ENCODE data around the gene PLEKHA6.

Gene PLEKHA6

DNA sequence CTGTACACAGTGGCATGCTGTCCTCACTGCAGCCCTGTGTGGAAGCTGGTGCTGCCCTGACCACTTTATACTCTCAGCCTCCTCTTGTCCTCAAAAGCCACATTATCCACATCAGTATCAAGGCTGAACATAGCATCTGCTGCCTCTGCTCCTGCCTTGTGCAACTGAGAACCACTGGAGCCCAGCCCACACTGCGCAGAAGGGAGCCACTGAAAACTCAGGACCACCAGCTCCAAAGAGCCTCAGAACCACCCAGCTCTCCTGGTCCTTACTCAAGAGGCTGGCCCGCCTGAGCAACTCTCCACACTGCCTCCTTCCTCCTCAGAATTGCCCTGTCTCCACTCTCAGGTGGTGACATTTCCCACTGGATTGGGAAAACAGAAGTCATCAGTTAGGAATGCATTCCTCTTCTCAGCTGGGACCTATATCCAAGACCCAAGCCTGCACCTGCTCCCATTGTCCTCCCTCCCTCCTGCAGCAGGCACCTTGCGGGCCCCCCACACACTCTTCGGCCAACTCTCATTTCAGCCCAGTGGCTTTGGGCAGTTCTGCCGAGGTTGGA, 156.4 kb downstream of the PLEKHA6 start:
- DNase-seq: no peak

DNA sequence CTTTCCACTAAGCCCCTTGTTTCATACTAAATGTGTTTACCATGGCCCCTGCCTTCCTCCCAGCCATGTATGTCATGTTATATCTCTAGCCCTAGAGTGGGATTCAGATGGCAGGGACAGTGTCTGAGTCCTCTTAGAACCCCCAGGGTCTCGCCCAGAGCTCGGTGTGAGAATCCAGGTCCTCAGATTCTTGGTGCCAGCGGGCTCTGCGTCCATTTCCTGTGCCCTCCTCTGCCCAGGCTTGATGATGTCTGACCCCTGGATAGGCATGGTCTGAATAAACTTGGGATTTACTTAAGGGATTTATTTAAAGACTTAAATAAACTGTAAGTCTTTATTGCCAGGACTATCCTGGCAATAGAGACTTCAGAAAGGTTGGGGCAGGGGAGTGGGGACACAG, 157.2 kb downstream of the PLEKHA6 start:
- no peak for DNase-seq

DNA sequence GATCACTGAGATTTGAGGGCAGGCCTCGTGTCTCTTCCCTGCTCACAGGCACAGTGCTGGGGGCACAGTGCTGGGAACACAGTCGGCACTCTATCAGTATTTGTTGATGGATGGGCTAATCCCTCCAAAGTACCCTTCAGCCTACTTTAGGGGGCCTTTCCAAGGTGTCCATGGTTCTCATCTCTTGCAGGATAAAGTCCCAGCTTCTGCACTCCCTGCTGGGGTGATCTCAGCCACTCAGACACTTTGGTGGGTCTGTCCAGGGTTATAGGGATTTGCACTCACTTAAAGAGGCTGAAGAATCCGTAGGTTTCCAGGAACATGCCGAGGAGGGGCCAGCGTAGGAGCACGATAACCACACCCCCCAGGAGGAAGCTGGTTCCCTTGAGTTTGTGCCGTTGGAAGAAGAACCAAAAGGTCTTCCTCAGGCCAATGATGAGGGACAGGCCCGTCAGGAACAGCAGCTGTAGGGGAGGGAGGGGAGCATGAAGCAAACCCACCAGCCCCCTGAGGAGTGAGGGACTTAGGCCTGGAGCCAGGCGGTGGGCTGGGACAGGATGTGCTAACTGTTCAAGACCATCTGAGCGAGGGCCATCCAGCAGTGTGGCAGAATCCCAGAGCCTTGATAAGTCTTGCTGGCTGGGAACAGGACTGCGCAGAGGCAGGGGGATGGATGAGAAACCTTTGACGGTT, 158.2 kb downstream of the PLEKHA6 start:
- no peak for DNase-seq

DNA sequence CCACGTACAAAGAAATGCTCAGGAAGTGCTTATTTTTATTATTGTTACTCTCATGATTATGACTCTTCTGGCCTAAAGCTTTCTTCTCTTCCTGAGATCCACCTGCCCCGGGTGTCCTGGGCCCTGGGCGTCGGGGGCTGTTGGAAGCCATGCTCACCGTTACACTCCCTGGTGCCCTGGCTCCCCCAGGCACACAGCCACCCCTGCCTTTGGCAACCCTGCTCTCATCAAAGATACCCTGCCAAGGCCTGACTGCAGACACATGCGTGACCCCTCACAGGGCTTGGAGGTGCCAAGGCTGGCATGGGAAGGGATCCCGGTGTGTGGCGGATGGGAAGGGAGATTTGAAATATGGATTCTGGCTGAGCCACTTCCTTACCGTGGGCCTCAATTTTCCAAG, 160.2 kb downstream of the PLEKHA6 start:
- no peak for DNase-seq

DNA sequence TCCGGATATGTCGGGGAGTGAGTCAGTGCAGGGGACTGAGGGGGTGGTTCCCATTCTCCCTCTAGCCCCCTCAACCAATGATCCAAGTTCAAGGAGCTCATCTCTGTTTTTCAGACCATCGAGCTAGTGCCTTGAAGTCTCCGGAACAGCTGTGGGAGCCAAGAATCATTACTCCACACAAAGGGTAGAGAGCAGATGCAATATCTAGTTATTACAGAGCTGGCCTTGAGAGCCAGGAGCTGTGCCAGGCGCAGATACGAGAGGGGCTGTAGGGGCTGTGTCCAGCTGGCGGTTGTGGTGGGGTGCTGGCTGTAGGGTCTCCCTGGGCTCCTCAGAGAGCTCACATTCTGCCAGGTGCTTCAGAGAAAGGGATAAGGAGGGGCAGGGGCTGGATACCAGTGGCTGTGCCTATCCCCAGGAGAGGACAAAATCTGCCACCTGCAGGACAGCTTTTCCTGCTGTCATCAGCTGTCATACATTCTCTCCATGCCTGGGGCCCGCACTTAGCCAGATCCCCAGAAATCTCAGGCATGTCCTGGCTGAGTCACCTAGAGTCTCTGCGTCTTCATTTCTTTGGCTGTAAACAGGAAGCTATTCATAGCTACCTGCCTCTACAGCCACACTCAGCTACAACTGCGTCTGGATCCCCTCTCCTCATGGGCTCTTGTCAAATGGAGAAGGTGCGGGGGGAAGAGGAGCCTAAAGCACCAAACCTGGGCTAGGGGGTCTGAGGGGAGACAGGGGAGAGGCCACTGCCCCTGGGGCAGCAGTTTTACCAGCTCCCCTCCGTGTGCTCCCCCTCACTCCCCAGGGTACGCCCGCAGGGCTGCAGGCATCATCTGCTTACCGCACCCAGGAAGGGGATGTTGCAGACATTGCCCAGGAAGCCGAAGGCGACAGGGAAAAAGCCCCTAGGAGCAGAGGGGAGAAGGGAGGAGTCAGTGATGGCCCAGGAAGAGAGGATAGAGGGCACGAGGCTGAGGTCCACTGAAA, 161.1 kb downstream of the PLEKHA6 start:
- no peak for DNase-seq

DNA sequence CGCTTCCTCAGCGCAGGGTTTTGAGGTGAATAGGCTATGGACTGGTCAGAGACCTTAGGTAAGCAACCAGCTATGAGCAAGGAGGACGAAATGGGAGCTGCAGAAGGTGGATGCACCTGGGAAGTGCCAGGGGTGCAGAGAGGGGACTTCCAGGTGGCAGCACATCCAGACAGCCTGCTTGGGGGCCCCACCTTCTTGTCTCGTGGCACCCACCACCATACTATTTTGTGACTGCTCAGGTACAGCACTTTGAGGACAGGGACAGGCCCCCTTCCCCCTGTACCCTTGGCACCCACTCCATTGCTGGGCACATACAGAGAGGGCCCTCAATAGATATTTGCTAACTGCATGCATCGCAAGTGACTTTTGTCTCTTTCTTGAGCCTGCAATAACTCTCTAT, 162.7 kb downstream of the PLEKHA6 start:
- no peak for DNase-seq

DNA sequence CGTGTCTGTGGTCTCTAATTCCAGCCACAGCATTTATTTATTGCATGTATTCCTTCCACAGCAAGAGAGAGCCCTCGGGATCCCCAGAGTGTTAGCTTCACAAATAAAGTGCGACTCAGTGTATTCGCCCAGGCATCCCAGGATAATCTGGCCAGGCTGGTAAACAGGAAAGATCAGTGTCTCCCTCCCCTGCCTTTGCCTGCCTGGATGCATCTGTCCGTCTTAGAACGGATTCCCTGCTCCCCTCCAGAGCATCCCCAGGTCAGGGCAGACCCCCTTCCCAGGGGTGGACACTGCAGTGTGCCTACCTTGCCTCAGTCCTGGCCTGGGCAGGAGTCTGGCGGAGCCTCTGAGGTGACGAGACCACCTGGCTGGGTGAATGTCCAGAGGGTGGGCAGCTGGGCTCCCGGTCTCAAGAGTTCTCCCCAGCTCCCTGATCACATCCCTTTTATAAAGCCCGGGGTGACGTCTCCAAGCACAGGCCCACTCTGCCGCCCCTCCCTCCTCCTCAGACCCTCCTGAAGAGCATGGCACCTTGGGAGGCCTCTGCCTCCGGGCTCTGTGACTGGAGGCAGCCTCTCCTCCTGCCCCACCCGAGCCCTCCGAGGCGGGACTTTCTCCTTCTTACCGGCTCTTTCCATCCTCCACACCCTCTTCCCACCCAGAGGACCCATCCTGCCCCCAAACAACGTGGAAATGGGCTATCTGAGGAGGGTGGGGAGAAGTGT, 163.5 kb downstream of the PLEKHA6 start, which contains the start of gene KISS1:
KISS1 (minus strand) TSS at position 424 of the 728 bp plus-strand sequence. CDS start 3,615 bp downstream, outside the sequence.
- no peak for DNase-seq

DNA sequence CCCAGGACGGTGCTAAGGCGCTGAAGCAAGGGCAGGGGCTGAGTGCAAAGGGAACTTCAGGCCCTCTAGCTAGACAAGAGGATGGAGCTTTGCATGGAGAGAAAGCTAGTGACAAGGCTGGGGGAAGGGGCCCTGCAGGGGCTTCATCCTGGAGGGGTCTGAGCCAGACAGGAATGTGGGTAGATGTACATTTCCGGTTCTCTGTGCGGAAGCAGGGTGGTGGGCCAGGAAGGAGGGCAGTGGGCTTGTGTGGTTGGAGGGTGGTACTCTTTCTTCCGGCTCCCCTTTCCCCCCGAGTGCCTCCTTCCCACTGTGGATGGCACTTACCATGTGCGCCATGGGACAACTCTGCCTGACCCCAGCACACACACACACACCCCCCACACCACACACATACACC, 165.0 kb downstream of the PLEKHA6 start:
- no peak for DNase-seq

DNA sequence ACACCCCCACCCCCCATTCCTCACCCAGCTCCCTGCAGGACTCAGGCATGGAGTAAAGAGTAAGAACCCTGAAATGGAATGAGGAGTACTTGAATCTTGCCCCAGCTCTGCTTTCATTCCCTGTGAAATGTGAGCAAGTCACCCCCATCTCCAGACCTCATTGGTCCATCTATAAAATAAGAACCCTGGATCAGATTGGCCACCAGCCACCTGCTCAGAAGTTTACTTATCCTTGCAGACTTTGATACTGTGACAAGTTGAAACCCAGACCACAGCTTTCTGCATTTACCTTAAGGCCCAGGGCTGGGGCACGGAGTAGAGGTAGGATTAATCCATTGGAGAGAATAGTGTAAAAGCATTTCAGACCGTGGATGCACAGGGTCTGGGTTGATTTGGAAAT, 165.6 kb downstream of the PLEKHA6 start:
- DNase-seq: no peak

DNA sequence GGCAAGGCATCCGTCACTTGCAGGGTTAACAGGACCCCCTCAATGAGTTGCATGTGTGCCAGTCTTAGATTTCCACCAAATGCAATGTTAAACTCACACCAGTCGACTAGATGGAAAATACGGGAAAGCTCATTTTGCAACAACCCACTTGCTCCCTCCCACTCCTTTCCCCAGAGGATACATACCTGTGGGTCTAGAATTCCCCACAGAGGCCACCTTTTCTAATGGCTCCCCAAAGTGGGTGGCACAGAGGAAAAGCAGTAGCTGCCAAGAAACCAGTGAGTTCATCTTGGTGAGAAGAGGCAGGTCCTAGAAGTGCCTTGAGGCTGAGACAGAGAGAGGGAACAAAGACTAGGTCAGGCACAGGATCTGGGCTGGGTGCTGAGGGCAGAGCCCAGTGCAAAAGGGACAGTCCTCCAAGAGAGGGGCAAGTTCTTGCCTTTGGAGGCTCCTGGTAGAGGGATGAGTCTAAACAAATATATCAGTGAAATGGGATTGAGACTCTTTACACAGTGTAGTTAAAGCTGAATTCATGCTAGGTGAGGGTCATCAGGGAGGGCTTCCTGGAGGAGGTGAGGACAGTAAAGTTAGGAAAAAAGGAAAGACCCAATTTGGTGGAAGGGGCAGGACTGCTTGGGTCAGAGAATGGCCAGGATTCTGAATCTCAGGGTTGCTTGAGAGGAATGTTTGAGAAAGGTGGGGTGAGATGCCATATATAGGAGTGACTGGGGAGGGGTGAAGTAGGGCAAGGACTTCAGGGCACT, 167.0 kb downstream of the PLEKHA6 start:
- DNase-seq: no peak

DNA sequence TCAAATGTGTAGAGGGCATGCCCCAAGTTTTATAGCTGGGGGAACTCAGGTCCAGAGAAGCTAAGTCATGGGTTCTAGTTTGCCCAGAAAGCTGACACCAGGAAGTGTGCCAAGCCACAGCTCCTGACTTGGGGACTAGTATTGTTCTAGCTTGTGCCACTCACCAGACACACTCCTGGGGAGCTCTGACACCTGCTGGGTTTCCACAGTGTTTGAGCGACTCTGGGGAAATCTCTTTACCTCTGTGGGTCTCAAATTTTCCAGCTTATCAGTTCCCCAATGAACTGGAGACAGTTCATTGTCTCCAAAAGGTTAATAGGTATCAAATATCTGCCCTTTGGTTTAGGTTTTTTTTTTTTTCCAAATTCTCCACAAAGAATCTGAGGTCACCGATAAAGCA, 167.7 kb downstream of the PLEKHA6 start:
- no peak for DNase-seq

DNA sequence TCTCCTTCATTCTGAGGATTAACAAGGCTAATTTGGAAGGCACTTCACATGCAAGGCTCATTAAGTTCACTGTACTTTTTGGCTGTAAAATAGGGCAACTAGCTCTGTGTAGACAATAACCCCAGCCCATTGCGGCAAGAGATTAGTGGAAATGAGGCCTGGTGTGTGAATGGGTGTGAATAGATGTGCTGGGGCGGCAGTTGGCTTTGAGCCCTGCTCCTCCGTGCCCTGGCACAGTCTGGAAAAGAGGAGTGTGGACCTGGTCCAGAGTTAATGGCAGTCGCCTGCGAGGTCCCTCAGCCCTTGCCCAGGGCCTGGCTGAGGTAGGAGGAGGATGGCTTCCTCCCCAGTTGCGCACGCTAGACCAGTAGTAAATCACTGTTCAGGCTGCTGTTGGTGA, 168.3 kb downstream of the PLEKHA6 start:
- DNase-seq: no peak

DNA sequence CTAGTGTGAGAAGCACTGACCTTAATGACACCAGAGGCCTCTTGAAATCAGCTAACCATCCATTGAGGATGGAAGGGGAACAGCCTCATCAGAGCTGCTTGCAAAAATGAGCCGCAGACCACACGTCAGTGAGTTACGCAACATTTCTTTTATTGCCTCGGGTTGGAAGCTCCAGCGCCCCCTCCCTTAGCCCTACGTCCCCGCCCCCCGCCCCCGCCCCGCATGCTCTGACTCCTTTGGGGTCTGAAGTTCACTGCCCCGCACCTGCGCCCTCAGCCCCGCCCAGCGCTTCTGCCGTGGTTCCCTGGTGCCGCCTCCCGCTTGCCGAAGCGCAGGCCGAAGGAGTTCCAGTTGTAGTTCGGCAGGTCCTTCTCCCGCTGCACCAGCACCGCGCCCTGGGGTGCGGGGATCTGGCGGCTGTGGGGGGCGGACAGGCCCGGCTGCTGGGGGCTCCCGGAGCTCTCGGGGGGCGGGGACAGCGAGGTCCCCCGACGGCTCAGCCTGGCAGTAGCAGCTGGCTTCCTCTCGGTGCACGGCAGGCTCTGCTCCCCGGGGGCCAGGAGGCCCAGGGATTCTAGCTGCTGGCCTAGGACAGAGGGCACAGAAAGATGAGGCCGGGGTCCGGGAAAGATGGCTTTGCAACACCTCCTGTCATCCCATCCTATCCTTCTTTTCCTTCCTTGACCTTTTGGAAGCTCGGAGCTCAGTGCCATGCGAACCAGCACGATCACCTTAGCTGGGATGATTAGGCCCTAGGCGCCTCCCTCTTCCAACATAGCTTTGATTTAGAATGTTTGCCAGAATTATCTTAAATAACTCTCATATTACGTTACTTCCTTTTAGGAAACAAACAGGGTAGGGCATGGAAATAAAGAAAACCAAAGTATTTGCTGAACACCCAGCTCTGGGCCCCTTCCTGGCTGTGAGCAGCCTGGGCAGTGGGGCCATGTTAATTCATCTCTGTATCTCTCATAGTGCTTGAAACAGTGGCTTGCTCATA, 169.2 kb downstream of the PLEKHA6 start:
- DNase-seq: no peak

DNA sequence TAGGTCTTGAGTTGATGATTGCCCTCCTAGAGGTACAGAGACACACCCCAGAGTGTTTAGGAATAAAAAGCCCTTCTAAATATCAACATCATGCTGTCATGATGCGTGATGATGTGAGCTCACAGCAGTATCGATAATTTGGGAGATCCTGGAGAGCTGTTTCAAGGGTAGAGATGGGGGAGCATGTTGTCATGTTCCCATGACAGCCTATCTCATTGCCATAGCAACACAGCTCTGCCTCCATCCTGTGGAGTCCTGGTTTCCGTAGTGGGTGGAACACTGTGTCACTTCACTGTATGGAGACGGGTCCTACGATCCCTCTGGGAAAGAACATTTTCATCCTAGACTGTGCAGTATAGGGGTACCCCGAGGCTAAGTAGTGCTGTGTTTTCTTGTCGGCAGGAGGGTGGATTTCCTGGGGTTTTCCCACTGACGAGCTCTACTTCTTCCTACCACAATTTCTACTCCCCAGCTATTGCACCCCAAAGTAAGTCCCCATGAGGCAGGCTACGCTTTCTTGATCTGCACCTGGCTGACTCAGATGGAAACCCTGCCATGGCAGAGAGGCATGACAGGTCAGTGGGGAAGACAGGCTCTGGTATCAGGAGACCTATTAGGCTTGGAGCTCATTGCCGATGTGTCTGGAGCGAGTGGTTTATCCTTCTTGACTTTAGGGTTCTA, 170.6 kb downstream of the PLEKHA6 start:
- no peak for DNase-seq

DNA sequence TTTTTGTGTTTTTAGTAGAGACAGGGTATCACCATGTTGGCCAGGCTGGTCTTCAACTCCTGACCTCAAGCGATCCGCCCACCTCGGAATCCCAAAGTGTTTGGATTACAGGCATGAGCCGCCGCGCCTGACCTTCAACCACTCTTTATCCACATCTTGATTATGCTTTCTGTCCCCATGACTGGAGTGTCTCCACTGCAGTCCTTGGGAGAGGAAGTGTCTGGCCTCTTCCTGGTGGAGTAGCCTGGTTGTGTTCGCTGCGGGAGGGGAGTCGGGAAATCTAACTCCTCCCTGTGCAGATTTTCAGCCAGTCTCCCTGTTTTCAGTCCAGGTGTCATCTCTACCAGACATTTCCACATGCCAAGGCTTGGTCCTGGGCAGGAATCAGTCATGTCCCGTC, 173.1 kb downstream of the PLEKHA6 start:
- DNase-seq: no peak

DNA sequence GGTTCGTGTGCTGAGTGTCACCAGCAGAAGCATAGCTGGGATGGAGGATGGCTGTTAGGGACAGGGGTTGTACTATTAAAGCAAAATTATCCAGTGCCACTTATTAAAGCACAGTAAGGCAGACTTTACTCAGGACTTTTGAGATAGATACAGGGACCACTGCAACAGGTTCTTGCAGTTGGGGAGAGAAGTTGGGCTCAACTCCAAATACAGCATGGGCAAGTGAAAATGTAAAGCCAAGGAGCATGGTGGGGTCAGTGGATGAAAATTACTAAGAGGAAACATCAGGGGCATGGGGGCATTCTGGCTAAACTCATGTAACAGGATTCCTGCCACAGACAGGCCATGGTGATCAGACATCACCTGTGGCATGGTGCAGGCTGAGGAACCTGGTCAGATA, 178.6 kb downstream of the PLEKHA6 start:
- no peak for DNase-seq

DNA sequence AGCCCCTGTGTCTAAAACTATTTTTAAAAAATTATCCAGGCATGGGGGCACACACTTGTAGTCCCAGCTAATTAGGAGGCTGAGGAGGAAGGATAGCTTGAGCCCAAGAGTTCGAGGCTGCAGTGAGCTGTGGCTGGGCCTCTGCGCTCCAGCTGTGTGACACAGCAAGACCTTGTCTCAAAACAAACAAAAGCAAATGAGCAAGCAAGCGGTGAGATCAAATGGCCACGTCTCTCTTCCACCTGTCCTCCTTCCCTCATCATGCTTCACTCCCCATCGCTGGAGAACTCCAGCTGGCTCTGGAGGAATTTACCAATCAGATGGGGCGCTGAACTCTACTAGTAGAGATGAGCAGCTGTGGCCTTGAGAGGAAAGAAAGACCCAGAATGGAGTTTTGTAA, 179.6 kb downstream of the PLEKHA6 start:
- DNase-seq: no peak

DNA sequence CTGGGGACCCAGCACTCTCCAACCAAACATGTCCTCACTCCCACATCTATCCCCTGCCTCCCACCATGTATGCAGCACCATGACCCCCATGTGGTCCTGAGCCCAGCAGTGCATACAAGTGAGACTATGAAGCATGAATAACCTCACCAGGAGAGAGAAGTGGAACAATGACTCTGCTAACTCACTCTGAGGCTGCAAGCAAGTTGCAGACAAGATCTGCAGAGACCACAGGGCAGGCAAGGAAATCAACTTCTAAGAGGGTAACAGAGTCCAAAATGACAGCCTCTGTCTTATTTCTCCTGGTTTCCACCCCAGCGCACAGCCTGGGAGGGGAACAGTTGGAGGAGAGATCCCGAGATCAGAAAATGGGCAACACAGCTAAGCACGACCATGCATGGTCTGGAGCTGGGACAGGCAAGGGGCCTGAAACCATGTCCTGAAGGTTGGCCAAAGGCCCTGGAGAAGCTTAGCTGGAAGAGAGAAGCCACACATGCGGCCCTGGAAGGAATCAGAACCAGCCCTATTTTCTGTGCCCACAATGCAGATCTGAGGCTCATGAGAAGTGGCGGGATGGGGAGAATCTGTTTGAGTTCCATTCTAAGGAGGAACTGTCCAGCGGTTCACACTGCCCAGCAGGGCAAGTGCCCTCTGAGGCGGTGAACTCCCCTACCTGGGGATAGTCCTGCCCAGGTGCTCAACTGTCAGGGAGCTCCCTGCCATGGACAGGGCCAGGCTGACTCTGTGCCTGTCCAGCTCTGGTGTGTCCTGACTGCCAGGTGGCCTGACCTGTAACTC, 181.0 kb downstream of the PLEKHA6 start:
- DNase-seq: no peak

DNA sequence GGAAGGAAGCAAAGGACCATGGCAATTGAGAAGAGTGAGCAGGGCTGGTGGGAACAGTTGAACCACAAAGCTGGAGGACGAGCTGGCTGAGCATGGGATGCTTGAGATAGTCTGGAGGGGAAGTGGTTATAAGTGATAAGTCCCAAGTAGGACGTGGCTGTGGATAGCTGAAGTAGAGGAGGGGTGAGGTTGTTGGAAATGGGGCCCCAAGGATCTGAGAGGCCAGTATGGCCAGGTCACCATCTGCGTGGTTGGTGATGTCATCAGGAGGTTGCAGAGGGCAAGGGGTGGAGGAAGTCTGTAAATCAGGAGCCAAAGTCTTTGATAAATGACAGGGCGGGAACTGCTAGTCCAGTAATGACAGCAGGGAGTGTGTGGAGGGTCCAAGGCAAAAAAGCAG, 182.6 kb downstream of the PLEKHA6 start:
- no peak for DNase-seq

All from activated CD4-positive, alpha-beta T cell treated with anti-CD3 and anti-CD28 coated beads, Interleukin-2, amount 50 U/mL, for 1 hour (primary cell).